ENCODE data around the gene FCGR2B.
"Not testable (repeated sequence)": the region's sequence is repeated elsewhere in the genome, so short reads cannot be mapped to it uniquely, and the experiment has no call there.

DNA sequence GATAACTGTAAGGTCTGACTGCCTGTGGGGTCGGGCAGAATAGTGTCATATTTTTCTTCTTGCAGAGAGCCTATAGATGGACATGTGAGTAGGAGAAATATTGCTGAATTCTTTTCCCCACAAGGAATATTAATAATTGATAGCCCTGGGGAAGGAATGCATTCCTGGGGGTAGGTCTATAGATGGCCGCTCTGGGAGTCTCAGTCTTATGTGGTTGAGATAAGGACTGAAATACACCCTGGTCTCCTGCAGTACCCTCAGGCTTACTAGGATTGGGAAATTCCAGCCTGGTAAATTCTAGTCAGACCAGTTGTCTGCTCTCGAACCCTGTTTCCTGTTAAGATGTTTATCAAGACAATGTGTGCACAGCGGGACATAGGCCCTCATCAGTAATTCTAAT is 44.4 kb upstream of the FCGR2B start:
- TF ChIP-seq, protein P1, sequence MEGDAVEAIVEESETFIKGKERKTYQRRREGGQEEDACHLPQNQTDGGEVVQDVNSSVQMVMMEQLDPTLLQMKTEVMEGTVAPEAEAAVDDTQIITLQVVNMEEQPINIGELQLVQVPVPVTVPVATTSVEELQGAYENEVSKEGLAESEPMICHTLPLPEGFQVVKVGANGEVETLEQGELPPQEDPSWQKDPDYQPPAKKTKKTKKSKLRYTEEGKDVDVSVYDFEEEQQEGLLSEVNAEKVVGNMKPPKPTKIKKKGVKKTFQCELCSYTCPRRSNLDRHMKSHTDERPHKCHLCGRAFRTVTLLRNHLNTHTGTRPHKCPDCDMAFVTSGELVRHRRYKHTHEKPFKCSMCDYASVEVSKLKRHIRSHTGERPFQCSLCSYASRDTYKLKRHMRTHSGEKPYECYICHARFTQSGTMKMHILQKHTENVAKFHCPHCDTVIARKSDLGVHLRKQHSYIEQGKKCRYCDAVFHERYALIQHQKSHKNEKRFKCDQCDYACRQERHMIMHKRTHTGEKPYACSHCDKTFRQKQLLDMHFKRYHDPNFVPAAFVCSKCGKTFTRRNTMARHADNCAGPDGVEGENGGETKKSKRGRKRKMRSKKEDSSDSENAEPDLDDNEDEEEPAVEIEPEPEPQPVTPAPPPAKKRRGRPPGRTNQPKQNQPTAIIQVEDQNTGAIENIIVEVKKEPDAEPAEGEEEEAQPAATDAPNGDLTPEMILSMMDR (IDR thresholded peaks at IDR 0.05), result not testable (repeated sequence)
- not testable (repeated sequence) for TF ChIP-seq EZH2, EZH2phosphoT487 (IDR thresholded peaks at IDR 0.05)

Data from neural progenitor cell (in vitro differentiated cells).